IgD-negative memory B cell (primary cell): Measurements from ENCODE around the gene MBOAT2. TPM values are rescaled to one million over a fixed set of nuclear protein-coding genes. Genes with fewer than 3 reads are reported as not detected.
"Not testable (repeated sequence)": the region's sequence is repeated elsewhere in the genome, so short reads cannot be mapped to it uniquely, and the experiment has no call there.

Experiments
- H3K27ac Mint-ChIP-seq, 3 donors: one replicate each; pipeline ENCODE4 v1.8.0; 2020 to 2022; ENCODE audit warnings: mild to moderate bottlenecking in 3 of 3, mixed read lengths in 3 of 3, moderate library complexity in 1 of 3
- H3K27me3 Mint-ChIP-seq: one replicate; pipeline ENCODE4 v1.8.0; 2021; ENCODE audit warnings: mixed read lengths
- H3K36me3 Mint-ChIP-seq: one replicate; pipeline ENCODE4 v1.8.0; 2020; ENCODE audit warnings: mild to moderate bottlenecking, mixed read lengths
- H3K4me1 Mint-ChIP-seq, 3 donors: one replicate each; pipeline ENCODE4 v1.8.0; 2020 to 2022; ENCODE audit warnings: mixed read lengths in 3 of 3, mild to moderate bottlenecking in 1 of 3
- H3K4me3 Mint-ChIP-seq, 4 donors: one replicate each; pipeline ENCODE4 v1.8.0; 2020 to 2022; ENCODE audit warnings: mild to moderate bottlenecking in 4 of 4, mixed read lengths in 4 of 4, moderate library complexity in 3 of 4
- H3K9me3 Mint-ChIP-seq, 3 donors: one replicate each; pipeline ENCODE4 v1.8.0; 2020 to 2021; ENCODE audit warnings: mixed read lengths in 3 of 3, mild to moderate bottlenecking in 1 of 3
- polyA plus RNA-seq: library from polyadenylated mRNA; unstranded; fragments of 300-500 nt; fragmentation: Illumina TruSeq; gene quantifications from one replicate; pipeline ENCODE4 v1.2.3, GENCODE V29; 2021

The MBOAT2 gene
- polyA plus RNA-seq, 1 donor from 2014 or later: not detected

- Mint-ChIP-seq H3K36me3 (peaks cover 2% of the 10 kb centered on the region), H3K4me1 (peaks cover 0 to 3% (median 2%) of the 10 kb centered on the region in 3 donors), H3K4me3 (no peak overlapping the region), H3K9me3 (no peaks in the 10 kb centered on the region), H3K27me3 (no peaks in the 10 kb centered on the region), H3K27ac (no peak overlapping the region)
These were observed 13.9 kb downstream of the MBOAT2 start for GRCh38 chr2:8989536-8990079.

GRCh38 chr2:8987410-8987809, 16.1 kb downstream of the MBOAT2 start:
- H3K36me3 Mint-ChIP-seq: peaks cover 2% of the 10 kb centered on the region
- peaks cover 0 to 4% (median 3%) of the 10 kb centered on the region in 3 donors for H3K4me1 Mint-ChIP-seq

GRCh38 chr2:8986327-8986976, 17.0 kb downstream of the MBOAT2 start:
- H3K4me3 Mint-ChIP-seq: peak overlapping the region in 1 of 4 donors; percentile 13
- H3K27me3 Mint-ChIP-seq: peaks cover 2% of the 10 kb centered on the region
- peaks cover 2% of the 10 kb centered on the region for H3K36me3 Mint-ChIP-seq
- no peaks in the 10 kb centered on the region for H3K9me3 Mint-ChIP-seq
- no peak overlapping the region for H3K27ac Mint-ChIP-seq
- peaks cover 0 to 4% (median 3%) of the 10 kb centered on the region in 3 donors for H3K4me1 Mint-ChIP-seq

More at GRCh38 chr2:8987410-8987809, 16.1 kb downstream of the MBOAT2 start:
- Mint-ChIP-seq H3K9me3 (no peaks in the 10 kb centered on the region), H3K27ac (no peak overlapping the region), H3K4me3 (no peak overlapping the region), H3K27me3 (peaks cover 2% of the 10 kb centered on the region)

- Mint-ChIP-seq H3K4me3 (no peak overlapping the region), H3K9me3 (no peaks in the 10 kb centered on the region), H3K27me3 (peaks cover 2% of the 10 kb centered on the region), H3K4me1 (peaks cover 0 to 4% (median 3%) of the 10 kb centered on the region in 3 donors), H3K36me3 (peaks cover 2% of the 10 kb centered on the region), H3K27ac (no peak overlapping the region)
These were observed 17.7 kb downstream of the MBOAT2 start for GRCh38 chr2:8985561-8986326.

- peaks cover 0 to 4% (median 3%) of the 10 kb centered on the region in 3 donors for H3K4me1 Mint-ChIP-seq
- no peak overlapping the region for H3K4me3 Mint-ChIP-seq
- H3K9me3 Mint-ChIP-seq: no peaks in the 10 kb centered on the region
- peaks cover 2% of the 10 kb centered on the region for H3K36me3 Mint-ChIP-seq
- no peak overlapping the region for H3K27ac Mint-ChIP-seq
- H3K27me3 Mint-ChIP-seq: peaks cover 2% of the 10 kb centered on the region
These were observed 18.6 kb downstream of the MBOAT2 start for GRCh38 chr2:8984855-8985254.

GRCh38 chr2:8984157-8984556, 19.3 kb downstream of the MBOAT2 start:
- H3K9me3 Mint-ChIP-seq: no peaks in the 10 kb centered on the region
- no peak overlapping the region for H3K4me3 Mint-ChIP-seq
- peaks cover 2% of the 10 kb centered on the region for H3K36me3 Mint-ChIP-seq
- peaks cover 2% of the 10 kb centered on the region for H3K27me3 Mint-ChIP-seq
- peaks cover 0 to 4% (median 3%) of the 10 kb centered on the region in 3 donors for H3K4me1 Mint-ChIP-seq
- no peak overlapping the region for H3K27ac Mint-ChIP-seq

- Mint-ChIP-seq H3K27ac (no peak overlapping the region), H3K36me3 (peaks cover 2% of the 10 kb centered on the region), H3K9me3 (no peaks in the 10 kb centered on the region), H3K27me3 (peaks cover 2% of the 10 kb centered on the region), H3K4me3 (no peak overlapping the region), H3K4me1 (peaks cover 0 to 4% (median 3%) of the 10 kb centered on the region in 3 donors)
These were observed 19.9 kb downstream of the MBOAT2 start for GRCh38 chr2:8983571-8983970.

- Mint-ChIP-seq H3K27me3 (peaks cover 2% of the 10 kb centered on the region), H3K36me3 (peaks cover 2% of the 10 kb centered on the region), H3K4me3 (no peak overlapping the region), H3K4me1 (peaks cover 0 to 4% (median 3%) of the 10 kb centered on the region in 3 donors), H3K27ac (no peak overlapping the region), H3K9me3 (no peaks in the 10 kb centered on the region)
These were observed 21.6 kb downstream of the MBOAT2 start for GRCh38 chr2:8981876-8982275.

GRCh38 chr2:8980096-8980495, 23.4 kb downstream of the MBOAT2 start:
- Mint-ChIP-seq H3K4me3 (no peak overlapping the region), H3K4me1 (peaks cover 0 to 3% (median 1%) of the 10 kb centered on the region in 3 donors)

GRCh38 chr2:8977758-8978157, 25.7 kb downstream of the MBOAT2 start:
- no peaks in the 10 kb centered on the region for H3K9me3 Mint-ChIP-seq
- no peaks in the 10 kb centered on the region for H3K4me1 Mint-ChIP-seq
- H3K27me3 Mint-ChIP-seq: no peaks in the 10 kb centered on the region
- no peak overlapping the region for H3K4me3 Mint-ChIP-seq
- H3K36me3 Mint-ChIP-seq: no peaks in the 10 kb centered on the region
- H3K27ac Mint-ChIP-seq: no peak overlapping the region

More at GRCh38 chr2:8980096-8980495, 23.4 kb downstream of the MBOAT2 start:
- no peak overlapping the region for H3K27ac Mint-ChIP-seq
- no peaks in the 10 kb centered on the region for H3K9me3 Mint-ChIP-seq
- peaks cover 2% of the 10 kb centered on the region for H3K27me3 Mint-ChIP-seq
- H3K36me3 Mint-ChIP-seq: no peaks in the 10 kb centered on the region

GRCh38 chr2:8976442-8977259, 26.8 kb downstream of the MBOAT2 start:
- H3K36me3 Mint-ChIP-seq: no peaks in the 10 kb centered on the region
- H3K27me3 Mint-ChIP-seq: no peaks in the 10 kb centered on the region
- no peaks in the 10 kb centered on the region for H3K9me3 Mint-ChIP-seq
- no peaks in the 10 kb centered on the region for H3K4me1 Mint-ChIP-seq
- H3K4me3 Mint-ChIP-seq: no peak overlapping the region
- H3K27ac Mint-ChIP-seq: no peak overlapping the region

GRCh38 chr2:8974016-8974415, 29.5 kb downstream of the MBOAT2 start:
- Mint-ChIP-seq H3K36me3 (no peaks in the 10 kb centered on the region), H3K9me3 (peaks cover 0 to 2% (median 0%) of the 10 kb centered on the region in 3 donors), H3K4me1 (no peaks in the 10 kb centered on the region), H3K27me3 (no peaks in the 10 kb centered on the region), H3K27ac (no peak overlapping the region), H3K4me3 (no peak overlapping the region)

- H3K9me3 Mint-ChIP-seq, H3K36me3 Mint-ChIP-seq: not testable (repeated sequence)
These were observed 30.5 kb downstream of the MBOAT2 start for GRCh38 chr2:8973017-8973416.

GRCh38 chr2:8972535-8972934, 30.9 kb downstream of the MBOAT2 start:
- not testable (repeated sequence) for H3K4me1 Mint-ChIP-seq, H3K27ac Mint-ChIP-seq, H3K4me3 Mint-ChIP-seq, H3K27me3 Mint-ChIP-seq, H3K9me3 Mint-ChIP-seq, H3K36me3 Mint-ChIP-seq

More at GRCh38 chr2:8973017-8973416, 30.5 kb downstream of the MBOAT2 start:
- not testable (repeated sequence) for H3K27me3 Mint-ChIP-seq, H3K27ac Mint-ChIP-seq, H3K4me1 Mint-ChIP-seq, H3K4me3 Mint-ChIP-seq

- H3K4me1 Mint-ChIP-seq, H3K4me3 Mint-ChIP-seq, H3K36me3 Mint-ChIP-seq, H3K27me3 Mint-ChIP-seq, H3K9me3 Mint-ChIP-seq, H3K27ac Mint-ChIP-seq: not testable (repeated sequence)
These were observed 34.1 kb downstream of the MBOAT2 start for GRCh38 chr2:8969348-8969747.
